ENCODE data around the gene SH2D1A.
"Not testable (repeated sequence)": the region's sequence is repeated elsewhere in the genome, so short reads cannot be mapped to it uniquely, and the experiment has no call there.

SH2D1A gene

DNA sequence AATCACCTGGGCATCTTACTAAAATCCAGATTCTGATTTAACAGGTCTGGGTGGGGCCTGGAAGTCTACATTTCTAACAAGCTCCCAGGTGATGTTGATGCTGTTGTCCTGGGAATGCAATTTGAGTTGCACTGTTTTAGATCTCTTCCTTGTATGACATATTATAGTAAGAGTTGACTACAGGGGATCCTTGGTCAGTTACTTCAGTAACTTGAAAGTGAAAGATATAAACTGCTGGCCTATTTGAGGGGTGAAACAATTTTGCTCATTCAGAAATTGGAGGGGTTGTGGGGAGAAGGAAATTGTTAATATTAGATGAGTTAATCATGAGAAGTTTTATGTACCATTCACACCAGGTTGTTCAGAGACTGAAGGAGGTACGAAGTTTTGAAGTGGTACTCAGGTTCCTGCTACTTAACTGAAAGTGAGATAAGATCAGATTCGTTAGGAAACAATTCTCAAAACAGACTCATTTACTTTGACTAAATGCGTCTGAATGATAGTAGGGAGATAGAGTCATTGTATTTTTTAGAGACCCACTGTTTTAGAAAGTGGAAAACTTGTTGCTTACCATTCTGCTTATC lies 12.5 kb downstream of the SH2D1A start:
- no peak for DNase-seq

DNA sequence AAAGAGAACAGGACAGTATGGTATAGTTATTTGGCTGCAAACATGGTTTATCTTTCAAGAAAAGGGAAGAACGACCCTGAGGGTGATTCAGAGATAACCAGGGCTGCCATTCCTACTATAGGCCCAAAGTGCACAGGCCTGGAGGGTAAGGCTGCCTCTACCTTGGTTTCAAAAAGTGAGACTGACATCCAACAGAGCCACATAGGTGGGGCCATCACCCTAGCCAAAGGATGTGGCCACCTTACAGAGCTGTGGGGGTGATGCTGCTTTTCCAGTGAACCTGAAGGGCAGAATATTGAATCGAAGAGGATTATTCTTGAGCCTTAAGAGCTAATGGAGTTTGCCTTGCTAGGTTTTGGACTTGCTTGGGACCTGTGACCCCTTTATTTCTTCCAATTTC lies 15.7 kb downstream of the SH2D1A start:
- DNase-seq: no peak

DNA sequence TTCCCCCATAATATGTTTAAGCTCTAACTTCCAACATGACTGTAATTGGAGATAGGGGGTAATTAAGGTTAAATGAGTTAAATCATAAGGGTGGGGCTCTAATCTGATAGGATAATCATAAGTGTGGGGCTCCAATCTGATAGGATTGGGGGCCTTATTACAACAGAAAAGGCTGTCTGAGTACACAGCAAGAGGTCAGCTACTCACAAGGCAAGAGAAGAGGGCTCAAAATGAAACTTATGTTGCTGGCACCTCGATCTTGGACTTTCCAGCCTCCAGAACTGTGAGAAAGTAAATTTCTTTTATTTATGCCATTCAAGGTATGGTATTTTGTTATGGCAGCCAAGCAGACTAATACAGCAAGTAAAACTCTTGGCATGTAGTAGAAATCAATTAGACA lies 16.4 kb downstream of the SH2D1A start:
- DNase-seq: no peak

GRCh38 chrX:124369722-124370121 lies 23.4 kb downstream of the SH2D1A start:
- no peak for DNase-seq

DNA sequence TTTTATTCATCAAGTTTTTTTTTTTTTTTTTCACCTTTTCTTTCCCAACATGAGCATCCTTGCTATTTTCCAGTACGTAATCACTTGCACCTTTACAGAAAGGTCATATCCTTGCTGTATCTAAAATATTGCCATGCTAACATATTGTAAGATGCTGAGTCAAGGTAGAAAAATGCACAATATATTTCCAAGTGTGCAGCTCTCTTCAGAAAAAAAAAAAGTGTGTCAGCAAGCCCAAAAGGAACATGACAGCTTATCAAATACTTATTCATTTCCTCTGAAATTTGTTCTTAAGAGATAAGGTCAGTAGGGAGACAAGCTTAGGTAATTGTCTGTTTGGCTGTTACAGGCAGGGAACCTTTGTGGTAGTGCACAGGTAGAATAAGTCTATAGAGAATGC lies 27.0 kb downstream of the SH2D1A start:
- DNase-seq: no peak

GRCh38 chrX:124378643-124379042 lies 32.3 kb downstream of the SH2D1A start:
- DNase-seq: no peak

DNA sequence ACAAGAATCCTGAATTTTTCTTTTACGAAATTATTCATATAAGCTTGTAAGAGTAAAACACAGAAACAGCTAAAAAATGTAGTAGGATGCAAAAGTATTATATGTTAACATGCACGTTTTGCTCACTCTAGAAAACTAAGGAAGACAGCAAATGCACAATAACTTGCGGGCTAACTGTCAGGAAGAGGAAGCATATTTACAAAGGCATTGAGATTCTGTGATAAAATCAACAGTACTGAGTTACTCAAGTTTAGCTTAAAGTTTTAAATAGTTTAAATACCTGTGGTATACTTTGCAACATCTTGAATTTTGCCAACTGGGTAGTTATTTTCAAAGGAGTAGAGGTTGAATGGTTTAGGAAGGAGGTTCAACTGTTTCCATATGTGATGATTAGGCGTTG lies 37.0 kb downstream of the SH2D1A start:
- no peak for DNase-seq

GRCh38 chrX:124386401-124386800 lies 40.0 kb downstream of the SH2D1A start:
- no peak for DNase-seq

- DNase-seq: peak; percentile 43 to 62
Observed at GRCh38 chrX:124388562-124388961, 42.2 kb downstream of the SH2D1A start.

- DNase-seq: no peak
Observed at GRCh38 chrX:124392794-124393193, 46.4 kb downstream of the SH2D1A start.

- no peak for DNase-seq
Observed at GRCh38 chrX:124393238-124393637, 46.9 kb downstream of the SH2D1A start.

GRCh38 chrX:124393659-124394058 lies 47.3 kb downstream of the SH2D1A start:
- no peak for DNase-seq

GRCh38 chrX:124395145-124395880 lies 49.0 kb downstream of the SH2D1A start:
- no peak for DNase-seq

- DNase-seq: no peak
Observed at GRCh38 chrX:124401696-124402095, 55.3 kb downstream of the SH2D1A start.

DNA sequence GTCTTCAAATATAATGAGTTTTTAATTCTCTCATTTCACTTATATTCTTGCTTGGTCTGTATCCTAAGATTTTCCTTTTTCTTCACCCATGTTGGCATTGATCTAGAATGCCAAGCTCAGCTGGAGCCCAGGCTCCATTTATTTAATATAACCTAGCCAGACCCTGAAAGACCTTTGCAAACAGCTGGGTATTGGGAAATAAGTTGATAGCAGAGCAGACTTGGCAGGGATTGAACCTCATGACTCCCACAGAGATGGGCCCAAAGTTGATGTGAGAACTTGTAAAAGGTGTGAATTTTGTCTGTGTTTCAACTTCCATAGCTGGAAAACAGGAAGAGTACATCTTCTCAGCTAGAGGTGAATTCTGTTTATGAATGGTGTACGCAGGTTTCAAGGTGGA lies 59.5 kb downstream of the SH2D1A start:
- no peak for DNase-seq

GRCh38 chrX:124406294-124407014 lies 60.1 kb downstream of the SH2D1A start:
- peak; percentile 51 to 70 for DNase-seq

- DNase-seq: no peak
Observed at GRCh38 chrX:124407226-124407625, 60.9 kb downstream of the SH2D1A start.

GRCh38 chrX:124408380-124408779 lies 62.0 kb downstream of the SH2D1A start:
- not testable (repeated sequence) for DNase-seq

- DNase-seq: no peak
Observed at GRCh38 chrX:124413244-124413643, 66.9 kb downstream of the SH2D1A start.

GRCh38 chrX:124414281-124414680 lies 67.9 kb downstream of the SH2D1A start:
- DNase-seq: no peak

- DNase-seq: no peak
Observed at GRCh38 chrX:124415115-124415800, 68.9 kb downstream of the SH2D1A start.

DNA sequence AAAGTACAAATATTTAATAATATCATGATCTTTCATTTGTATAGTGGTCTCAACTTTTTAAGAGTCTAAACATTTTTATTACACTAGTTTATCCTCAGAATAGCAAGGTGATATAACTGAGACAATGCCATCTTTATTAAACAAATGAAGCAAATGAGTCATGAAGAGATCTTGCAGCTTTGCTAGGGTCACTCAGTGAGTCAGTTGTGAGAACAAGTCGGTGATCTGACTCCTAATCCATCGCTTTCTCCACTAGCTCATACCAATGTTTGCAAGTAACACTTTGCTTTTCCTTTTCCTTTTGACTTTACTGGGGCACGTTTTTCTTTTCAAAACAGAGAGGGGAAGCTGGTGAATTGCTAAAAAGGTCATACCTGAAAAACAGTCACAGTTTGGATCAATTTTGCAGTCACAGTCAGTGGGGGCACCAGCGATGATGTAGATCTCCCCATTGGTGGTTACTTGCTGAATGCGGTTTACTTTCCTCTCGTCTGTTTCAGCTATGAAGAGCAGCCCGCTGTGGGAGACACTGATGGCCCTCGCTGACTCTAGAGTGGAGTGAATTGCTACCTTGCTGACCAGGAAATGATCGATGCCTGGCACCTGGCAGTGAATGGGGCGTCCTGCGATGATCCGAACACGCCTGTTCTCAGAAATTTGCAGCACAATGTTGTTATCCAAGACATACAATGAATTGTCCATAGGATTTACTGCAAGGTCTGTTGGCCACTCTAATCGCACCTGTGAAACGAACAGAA lies 75.7 kb downstream of the SH2D1A start:
- no peak for DNase-seq
